GM19239 (cell line): ENCODE results near the gene FBF1.
"Not testable (repeated sequence)": the region's sequence is repeated elsewhere in the genome, so short reads cannot be mapped to it uniquely, and the experiment has no call there.

Experiments used
- DNase-seq: peaks from one replicate; pipeline ENCODE4 v3.0.0; 2011; ENCODE audit warnings: low spot score; ENCODE audit not compliant: insufficient read length
- FAIRE-seq: peaks from 2 replicates; lab custom pipeline; 2011; peaks lifted over from hg19 to GRCh38; lab: Jason Lieb, UNC

FBF1 gene

DNA sequence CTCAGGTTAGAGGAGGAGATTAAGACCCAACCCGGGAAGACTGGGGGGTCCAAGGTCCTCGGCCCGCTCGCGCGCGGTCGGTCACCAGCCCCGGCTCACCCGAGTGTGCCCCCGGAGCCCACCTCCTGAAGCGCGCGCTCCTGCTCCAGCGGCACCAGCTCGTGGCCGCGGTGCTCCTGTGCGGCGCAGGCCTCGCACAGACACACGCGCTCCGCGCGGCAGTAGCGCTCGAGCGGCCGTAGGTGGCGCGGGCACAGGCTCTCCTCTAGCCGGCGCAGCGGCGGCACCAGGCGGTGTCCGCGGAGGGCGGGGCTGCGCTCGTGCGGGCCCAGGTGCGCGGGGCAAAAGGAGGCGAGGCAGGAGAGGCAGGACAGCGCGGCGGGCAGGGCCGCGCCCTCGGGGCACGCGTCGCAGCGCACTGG is 63.1 kb downstream of the FBF1 start:
- no peak for FAIRE-seq
- peak; percentile 77 for DNase-seq

DNA sequence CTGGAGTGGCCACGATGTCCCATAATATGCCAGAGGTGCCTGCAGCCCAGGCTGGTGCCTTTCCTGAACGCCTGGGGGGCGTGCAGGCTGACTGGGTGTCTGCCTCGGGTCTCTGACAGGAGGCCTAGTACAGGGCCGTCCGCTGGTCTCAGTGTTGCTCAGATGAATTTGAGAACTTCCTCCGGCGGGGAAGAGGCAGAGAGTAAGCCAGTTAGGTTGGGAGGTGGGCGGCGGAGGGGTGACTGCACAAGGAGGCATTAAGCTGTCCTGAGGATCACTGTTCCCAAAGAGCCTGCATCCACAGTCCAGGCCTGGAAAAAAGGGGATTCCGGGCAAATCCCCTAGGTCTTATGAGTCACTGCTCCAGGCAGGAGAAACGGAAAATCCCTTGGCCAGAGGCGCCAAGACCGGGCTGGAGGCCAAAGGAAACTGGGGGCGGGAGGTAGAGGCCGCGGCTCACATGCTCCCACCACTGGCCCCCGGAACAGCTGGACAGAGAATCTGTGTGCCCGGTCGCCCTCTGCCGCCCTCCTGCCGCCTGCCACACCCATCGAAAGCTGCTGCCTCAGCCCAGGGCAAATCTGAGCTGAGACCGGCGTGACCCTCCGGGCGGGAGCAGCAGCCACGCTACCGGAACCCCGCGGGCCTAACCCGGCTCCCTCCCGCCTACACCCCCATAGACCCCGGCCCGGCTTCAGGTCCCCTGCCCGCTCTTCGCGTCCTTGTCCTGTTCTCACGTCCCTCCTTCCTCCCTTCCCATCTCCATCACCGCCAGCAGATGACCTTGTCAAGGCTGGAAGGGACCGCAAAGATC is 63.7 kb downstream of the FBF1 start:
- FAIRE-seq: no peak
- no peak for DNase-seq

- FAIRE-seq (no peak), DNase-seq (peak; percentile 46)
These were observed 64.5 kb downstream of the FBF1 start for GRCh38 chr17:75876190-75876937.

GRCh38 chr17:75875940-75876189 is 65.0 kb downstream of the FBF1 start:
- DNase-seq (no peak), FAIRE-seq (no peak)

DNA sequence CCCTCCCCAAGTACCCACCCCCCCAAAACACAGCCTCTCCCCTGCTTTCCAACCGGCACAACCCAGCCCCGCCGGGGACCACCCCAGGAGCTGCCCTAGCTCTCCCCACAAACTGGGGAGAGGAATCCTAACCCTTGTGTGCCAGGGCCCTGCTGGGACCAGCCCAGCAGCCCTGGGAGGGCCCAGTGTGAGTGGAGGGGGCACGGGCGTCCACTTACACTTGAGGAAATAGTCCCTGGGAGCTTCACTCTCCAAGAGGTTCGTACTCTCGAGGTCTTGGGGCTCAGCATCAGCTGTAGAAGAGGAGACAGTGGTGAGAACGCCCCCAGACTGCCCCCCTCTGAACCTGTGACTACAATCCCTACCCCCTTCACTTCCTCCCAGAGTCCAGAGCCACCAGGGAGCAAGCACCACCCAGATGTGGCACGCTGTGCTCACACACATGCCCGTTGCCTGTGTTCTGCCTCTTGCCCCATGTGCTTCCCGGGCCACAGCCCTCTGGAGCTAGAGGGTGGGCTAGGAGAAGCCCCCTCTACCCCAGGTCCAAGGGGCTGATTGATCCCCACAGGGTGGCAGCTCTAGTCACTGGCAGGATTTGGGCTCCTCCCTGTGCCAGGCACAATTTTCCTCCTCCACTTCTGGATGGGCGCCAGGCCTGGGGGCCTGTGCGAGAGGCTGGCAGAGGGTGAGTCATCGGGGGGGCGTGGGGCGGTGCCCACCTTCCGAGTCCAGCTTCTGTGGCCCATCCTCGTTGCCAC is 65.5 kb downstream of the FBF1 start:
- FAIRE-seq: no peak

DNA sequence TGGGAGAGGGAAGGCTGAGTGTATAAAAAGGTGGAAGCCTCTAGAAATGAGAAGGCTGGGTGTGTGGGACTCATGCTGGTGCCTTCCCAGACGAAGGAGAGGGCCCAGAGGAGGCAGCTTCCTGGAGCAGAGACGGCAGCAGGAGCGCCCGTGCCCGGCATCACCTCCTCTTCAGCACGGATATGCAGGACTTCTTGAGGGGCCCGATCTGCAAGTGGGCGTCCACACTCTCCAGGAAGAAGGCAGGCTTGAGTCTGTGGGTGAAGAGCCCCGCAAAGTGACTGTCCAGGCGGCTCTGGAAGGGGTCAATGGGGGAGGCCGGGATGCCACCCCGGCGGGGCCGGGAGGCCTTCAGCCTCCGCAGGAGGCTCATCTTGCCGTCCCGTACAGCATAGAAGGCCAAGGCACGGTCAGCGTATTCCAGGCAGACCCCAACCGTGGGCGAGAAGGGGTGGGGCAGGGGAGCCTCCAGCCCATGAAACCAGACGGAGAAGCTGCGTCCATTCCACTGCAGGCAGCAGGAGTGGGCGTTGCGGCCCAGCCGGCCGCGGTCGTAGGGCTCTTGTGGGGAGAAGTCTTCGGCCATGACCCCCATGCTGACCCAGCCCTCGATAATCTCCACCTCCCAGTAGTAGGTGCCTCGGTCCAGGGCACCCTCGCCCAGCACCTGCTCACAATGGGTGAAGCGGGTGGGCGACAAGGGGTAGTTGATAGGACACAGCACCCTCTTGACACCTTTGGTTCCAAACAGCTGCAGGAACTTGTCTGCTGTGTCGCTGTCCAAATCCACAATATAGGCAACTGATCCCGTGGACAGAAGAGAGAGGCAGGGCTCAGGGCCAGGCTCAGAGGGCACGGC is 66.3 kb downstream of the FBF1 start:
- no peak for DNase-seq
- FAIRE-seq: no peak

More for the DNA sequence above, 65.5 kb downstream of the FBF1 start:
- DNase-seq: no peak

DNA sequence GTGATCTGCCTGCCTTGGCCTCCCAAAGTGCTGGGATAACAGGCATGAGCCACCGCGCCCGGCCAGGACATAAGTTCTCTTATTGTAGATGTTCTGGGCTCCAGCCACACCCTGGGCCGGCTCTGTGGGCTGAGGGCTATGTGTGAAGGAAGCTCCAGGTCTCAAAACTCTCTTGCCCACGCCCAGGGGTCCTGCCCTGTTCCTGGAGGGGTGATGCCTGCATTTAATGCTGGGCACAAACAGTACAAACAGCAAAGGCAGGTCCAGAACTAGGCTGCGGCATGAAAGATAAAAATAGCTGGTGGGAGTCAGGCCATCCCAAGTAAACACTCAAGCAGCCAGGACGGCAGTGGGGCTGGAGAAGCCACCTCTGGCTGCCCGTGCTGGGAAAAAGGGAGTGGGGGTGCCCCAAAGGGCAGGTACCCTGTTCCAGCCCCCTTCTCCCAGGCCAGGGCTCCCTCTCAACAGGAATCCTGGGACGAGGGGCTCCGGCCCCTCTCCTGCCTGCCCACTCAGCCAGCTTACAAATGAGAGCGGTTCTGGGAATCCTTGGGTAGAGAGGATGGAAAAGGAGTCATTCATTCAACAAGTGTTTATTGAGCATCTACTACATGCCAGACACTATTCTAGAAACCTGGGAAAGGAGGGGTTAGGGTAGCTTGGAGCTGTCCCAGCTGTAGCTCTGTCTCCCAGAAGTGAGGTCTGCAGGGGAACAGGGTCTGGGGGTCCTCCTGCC is 67.1 kb downstream of the FBF1 start:
- DNase-seq (no peak), FAIRE-seq (no peak)

- DNase-seq (no peak), FAIRE-seq (no peak)
These were observed 68.1 kb downstream of the FBF1 start for GRCh38 chr17:75872434-75873351.

DNA sequence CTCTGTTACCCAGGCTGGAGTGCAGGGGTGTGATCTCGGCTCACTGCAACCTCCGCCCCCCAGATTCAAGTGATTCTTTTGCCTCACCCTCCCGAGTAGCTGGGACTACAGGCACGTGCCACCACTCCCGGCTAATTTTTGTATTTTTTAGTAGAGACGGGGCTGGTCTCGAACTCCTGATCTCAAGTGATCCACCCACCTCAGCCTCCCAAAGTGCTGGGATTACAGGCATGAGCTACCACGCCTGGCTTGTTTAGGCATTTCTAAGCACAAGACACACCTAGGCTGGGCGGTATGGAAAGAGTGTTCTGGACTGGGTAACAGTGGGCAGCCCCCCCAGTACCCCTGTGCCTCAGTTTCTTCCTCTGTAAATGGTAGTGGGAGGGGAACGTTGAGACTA is 70.6 kb downstream of the FBF1 start:
- FAIRE-seq, DNase-seq: not testable (repeated sequence)

DNA sequence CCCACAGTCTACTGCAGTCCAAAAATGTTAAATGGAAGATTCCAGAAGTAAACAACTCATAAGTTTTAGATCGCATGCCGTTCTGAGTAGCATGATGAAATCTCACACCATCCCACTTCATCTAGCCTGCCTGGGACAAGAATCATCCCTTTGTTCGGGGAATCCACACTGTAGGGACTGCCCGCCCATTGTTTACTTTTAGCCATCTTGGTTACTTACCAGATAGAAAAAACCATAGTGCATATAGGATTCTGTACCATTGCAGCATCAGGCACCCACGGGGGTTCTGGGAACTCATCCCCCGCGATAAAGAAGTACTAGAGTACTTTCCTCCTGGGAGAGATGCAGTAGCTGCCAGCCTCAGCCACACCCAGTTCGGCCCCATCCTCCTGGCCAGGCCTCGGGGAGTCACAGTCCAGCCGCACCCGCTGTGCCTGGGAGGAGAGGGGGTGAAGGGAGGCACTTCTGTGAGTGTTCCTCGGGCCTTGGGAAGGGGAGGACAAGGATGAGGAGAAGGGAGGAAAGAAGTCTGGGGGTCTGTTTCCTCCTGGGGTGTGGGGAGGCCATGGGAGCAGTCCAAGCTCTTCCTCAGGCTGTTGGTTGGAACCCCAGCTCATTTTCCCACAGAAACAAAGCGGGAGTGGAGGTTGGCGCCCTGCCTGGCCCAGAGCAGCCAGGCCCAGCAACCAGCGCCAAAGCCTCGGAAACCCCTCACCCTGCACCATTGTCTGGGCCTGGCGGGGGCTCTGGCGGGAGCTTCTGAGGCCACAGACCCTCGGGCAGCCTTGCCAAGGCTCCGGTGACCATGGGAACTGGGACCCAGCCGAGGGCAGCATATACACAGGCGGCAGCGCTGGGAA is 71.3 kb downstream of the FBF1 start:
- no peak for DNase-seq
- FAIRE-seq: no peak

- not testable (repeated sequence) for FAIRE-seq, DNase-seq
These were observed 72.0 kb downstream of the FBF1 start for GRCh38 chr17:75868730-75869281.

- not testable (repeated sequence) for DNase-seq, FAIRE-seq
These were observed 75.2 kb downstream of the FBF1 start for GRCh38 chr17:75865404-75866188.

- not testable (repeated sequence) for FAIRE-seq, DNase-seq
These were observed 76.0 kb downstream of the FBF1 start for GRCh38 chr17:75864887-75865286.

DNA sequence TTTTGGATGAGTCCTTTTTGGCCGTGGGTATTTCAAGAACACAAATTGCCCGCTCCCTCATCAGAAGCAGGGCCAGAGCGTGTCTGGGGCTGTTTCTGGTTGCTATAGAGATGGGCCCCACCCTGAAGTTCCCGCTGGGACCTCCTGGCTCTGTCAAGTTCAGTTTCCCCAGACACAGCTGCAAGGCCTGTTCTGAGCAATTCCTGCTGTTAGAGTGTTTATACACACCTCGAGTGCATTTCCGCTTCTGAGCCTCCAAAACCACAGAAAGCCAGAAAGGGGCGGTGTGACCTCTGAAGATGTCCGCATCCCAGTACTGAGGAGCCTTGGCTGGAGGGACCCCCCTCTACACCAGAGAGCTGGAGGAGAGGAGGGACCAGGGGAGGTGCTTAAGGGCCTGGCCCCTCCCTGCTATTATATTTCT is 76.4 kb downstream of the FBF1 start:
- DNase-seq (peak; percentile 84), FAIRE-seq (peak; percentile 96)

DNA sequence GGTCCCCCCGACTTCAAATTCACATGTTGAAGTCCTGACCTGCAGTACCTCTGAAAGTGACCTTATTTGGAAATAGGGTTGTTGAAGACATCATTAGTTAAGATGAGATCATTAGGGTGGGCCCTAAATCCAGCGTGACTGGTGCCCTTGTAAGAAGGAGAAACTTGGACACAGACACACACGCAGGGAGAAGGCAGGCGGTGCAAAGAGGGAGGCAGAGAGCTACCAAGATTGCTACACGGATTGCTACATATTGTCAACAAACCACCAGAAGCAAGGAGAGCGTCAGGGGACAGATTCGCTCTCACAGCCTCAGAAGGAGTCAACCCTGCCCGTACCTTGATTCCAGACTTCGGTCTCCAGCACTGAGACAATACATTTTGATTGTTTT is 78.9 kb downstream of the FBF1 start:
- FAIRE-seq: no peak
- no peak for DNase-seq
